Tibial nerve (tissue), 3 donors: Measurements from ENCODE around the gene CIAO2B.

Source experiments
- CTCF ChIP-seq, 5 experiments: fragments of 200-600 bp in 3 of 5; fragments of 450-650 bp in 2 of 5; sonication (generic) in 3 of 5; IDR thresholded peaks; one replicate each; pipeline ENCODE4 v1.5.1; 2016 to 2019; ENCODE audit warnings: antibody characterized with exemption in 5 of 5, mild to moderate bottlenecking in 3 of 5, moderate library complexity in 2 of 5
- POLR2A ChIP-seq, 2 donors: fragments of 450-650 bp; IDR thresholded peaks; one replicate each; pipeline ENCODE4 v1.6.1; 2017; ENCODE audit warnings: antibody characterized with exemption in 2 of 2, mild to moderate bottlenecking in 2 of 2, moderate library complexity in 2 of 2

DNA sequence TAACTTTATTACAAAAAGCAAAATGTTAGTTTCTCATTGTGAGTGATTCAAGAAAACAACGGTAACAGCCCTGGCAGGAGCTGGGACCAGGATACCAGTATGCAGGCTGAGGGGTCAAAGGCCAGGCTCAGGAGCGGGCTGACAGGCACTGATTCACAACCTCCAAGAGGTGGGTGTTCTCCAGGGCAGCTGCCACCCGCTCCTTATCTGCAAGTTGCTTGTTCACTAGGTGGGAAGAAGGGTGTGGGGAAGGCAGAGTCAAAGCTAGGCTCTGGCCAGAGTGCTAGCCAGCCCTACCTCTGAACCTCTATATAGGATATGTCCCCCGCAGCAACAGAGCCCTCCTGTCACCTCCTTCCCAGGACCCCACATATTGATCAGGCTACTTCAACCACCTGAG is 2.1 kb downstream of the CIAO2B start:
- TF ChIP-seq CTCF (IDR thresholded peaks at IDR 0.05) (no peak), POLR2A (IDR thresholded peaks at IDR 0.05) (no peak)
